ENCODE data around the gene POM121.
"Not testable (repeated sequence)": the region's sequence is repeated elsewhere in the genome, so short reads cannot be mapped to it uniquely, and the experiment has no call there.

- TF ChIP-seq POLR2A, CTCF, EP300, POLR2AphosphoS5 (IDR thresholded peaks at IDR 0.05): not testable (repeated sequence)
These were observed 44.8 kb downstream of the POM121 start for GRCh38 chr7:72969688-72970087.

Data from suprapubic skin (tissue), 4 donors.